GM12873 (cell line): ENCODE results near the gene DNAH8.

Source experiments
- CTCF ChIP-seq: IDR thresholded peaks from 2 replicates; pipeline ENCODE4 v1.5.1; 2012; ENCODE audit warnings: low read depth, mild to moderate bottlenecking, moderate library complexity, low read length, control low read depth; ENCODE audit not compliant: insufficient read depth; ENCODE audit errors: missing control alignments

Gene DNAH8

GRCh38 chr6:38678178-38678760 is 36.8 kb upstream of the DNAH8 start:
- TF ChIP-seq CTCF, result no peak

- TF ChIP-seq CTCF, result no peak
These were observed 35.4 kb upstream of the DNAH8 start for GRCh38 chr6:38679668-38680067.

GRCh38 chr6:38681850-38682249 is 33.3 kb upstream of the DNAH8 start:
- TF ChIP-seq CTCF, result no peak

GRCh38 chr6:38684237-38684636 is 30.9 kb upstream of the DNAH8 start:
- no peak for TF ChIP-seq CTCF

- TF ChIP-seq CTCF, result no peak
These were observed 30.2 kb upstream of the DNAH8 start for GRCh38 chr6:38684904-38685303.

- TF ChIP-seq CTCF, result no peak
These were observed 28.7 kb upstream of the DNAH8 start for GRCh38 chr6:38686270-38687042.

- no peak for TF ChIP-seq CTCF
These were observed 28.1 kb upstream of the DNAH8 start for GRCh38 chr6:38687043-38687353.
